Measurements from ENCODE around the gene SOD2.

DNA sequence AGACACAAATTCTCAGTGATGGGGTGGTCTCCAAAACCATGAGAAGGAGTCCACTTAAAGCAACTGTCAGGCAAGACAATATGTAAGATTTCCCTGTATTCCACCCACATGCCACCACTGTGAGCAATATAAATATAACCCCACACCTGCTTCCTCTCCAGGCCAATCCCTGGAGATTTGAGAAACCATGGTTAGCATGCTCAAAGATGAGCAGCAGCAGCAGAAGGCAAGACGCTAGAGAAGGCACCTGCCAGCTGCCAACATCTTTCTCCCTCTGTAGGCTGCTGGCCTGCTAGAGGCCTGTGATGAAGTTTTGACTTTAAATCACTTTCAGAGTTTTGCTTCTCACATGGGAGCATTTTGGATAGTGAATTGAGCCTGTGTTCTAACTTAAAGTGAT lies 7.9 kb upstream of the SOD2 start:
- TF ChIP-seq POLR2A (conservative IDR thresholded peaks at IDR 0.05) (no peak), CREM (IDR thresholded peaks at IDR 0.05; ENCODE audit: low read depth) (no peak), JUND (IDR thresholded peaks at IDR 0.05; ENCODE audit: borderline replicate concordance, low read depth, low read length) (no peak), JUND (tag; IDR thresholded peaks at IDR 0.05; ENCODE audit: borderline replicate concordance, low read depth, low read length) (no peak), HDAC8 (tag; IDR thresholded peaks at IDR 0.05) (no peak), CBX1 (IDR thresholded peaks at IDR 0.05; ENCODE audit: low read depth) (no peak)
- TF ChIP-seq, protein P1, sequence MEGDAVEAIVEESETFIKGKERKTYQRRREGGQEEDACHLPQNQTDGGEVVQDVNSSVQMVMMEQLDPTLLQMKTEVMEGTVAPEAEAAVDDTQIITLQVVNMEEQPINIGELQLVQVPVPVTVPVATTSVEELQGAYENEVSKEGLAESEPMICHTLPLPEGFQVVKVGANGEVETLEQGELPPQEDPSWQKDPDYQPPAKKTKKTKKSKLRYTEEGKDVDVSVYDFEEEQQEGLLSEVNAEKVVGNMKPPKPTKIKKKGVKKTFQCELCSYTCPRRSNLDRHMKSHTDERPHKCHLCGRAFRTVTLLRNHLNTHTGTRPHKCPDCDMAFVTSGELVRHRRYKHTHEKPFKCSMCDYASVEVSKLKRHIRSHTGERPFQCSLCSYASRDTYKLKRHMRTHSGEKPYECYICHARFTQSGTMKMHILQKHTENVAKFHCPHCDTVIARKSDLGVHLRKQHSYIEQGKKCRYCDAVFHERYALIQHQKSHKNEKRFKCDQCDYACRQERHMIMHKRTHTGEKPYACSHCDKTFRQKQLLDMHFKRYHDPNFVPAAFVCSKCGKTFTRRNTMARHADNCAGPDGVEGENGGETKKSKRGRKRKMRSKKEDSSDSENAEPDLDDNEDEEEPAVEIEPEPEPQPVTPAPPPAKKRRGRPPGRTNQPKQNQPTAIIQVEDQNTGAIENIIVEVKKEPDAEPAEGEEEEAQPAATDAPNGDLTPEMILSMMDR (IDR thresholded peaks at IDR 0.05 in 2 of 3, conservative IDR thresholded peaks at IDR 0.05 in 1 of 3; ENCODE audit: insufficient read depth in 2 of 3, low read depth in 1 of 3, low read length in 3 of 3): no peak
- TF ChIP-seq, protein P2, sequence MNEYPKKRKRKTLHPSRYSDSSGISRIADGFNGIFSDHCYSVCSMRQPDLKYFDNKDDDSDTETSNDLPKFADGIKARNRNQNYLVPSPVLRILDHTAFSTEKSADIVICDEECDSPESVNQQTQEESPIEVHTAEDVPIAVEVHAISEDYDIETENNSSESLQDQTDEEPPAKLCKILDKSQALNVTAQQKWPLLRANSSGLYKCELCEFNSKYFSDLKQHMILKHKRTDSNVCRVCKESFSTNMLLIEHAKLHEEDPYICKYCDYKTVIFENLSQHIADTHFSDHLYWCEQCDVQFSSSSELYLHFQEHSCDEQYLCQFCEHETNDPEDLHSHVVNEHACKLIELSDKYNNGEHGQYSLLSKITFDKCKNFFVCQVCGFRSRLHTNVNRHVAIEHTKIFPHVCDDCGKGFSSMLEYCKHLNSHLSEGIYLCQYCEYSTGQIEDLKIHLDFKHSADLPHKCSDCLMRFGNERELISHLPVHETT (CRISPR knock-in tag; conservative IDR thresholded peaks at IDR 0.05 in 1 of 2, IDR thresholded peaks at IDR 0.05 in 1 of 2): no peak
